ENCODE data around the gene PDP2.
A peak's percentile ranks its signal among the peaks of the same experiment; 100 is the strongest.
"Not testable (repeated sequence)": the region's sequence is repeated elsewhere in the genome, so short reads cannot be mapped to it uniquely, and the experiment has no call there.

Gene PDP2

DNA sequence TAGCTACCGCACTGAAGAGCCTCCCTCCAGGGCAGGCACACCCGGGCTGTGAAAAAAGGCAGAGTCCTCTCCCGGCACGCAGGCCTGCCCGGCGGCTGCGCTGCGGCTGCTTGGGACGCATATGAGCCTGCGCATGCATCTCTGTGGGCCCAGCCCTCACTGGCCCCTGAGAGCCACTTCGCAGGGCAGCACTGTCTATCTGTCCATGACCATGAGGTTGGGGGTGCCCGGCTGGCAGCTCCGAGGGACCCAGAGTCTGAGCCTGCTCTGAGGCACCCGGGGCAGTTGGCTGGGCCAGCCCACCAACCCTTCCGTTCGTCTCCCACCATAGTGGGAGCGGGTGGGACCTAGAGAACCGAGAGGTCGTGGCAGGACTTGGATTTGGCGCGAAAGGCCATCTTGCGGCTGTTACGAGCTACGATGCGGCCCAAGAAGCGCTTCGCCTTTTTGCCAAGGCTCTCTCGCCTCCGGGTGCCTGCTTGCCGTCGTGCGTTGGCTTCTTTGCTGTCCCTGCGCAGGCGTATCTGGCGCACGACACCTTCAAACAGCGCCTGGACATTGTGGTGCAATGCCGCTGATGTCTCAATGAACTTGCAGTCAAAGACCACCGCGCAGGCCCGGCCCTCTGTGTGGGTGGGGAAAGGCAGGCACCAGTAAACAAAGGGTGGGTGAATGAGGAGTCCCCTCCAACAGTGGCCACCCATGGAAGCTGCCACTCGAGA is 41.6 kb downstream of the PDP2 start:
- DNase-seq, result no peak

DNA sequence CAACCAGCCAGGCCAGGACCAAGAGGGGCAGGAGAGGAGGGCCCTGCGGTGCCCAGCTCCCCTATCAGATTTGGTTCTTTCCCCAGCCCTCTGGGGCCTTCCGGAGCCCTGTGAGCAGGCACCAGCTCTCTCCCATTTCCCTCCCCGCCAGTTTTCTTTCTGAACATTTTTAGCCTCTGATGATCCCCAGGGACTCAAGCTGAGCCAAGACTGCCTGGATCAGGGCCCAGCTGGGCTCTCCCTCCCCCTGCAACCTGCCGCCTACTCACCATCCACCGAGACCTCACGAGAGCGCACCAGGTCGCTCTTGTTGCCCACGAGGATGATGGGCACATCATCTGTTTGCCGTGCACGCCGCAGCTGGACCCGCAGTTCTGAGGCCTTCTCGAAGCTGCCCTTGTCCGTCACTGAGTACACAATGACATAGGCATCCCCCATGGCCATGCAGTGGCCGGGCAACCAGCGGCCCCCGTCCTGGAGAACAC is 43.0 kb downstream of the PDP2 start:
- no peak for DNase-seq

DNA sequence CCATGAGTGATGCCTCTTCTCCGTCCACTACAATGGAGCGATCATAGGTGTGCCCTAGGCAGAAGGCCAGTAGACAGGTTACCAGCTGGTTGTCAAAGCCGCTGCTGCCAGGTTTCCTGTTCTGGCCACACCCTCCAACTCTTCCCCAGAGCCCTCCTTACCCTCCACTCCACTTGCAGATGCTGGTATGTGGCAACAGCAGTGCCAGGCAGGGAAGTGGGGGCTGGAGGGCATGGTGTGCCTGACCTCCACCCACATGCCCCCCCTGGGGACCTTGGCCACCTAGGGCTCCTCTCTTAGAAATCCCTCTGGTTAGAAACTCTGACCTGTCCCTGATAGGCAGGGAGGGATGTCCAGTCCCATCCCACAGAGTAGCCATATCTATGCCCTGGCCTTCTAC is 43.6 kb downstream of the PDP2 start:
- DNase-seq, result no peak

DNA sequence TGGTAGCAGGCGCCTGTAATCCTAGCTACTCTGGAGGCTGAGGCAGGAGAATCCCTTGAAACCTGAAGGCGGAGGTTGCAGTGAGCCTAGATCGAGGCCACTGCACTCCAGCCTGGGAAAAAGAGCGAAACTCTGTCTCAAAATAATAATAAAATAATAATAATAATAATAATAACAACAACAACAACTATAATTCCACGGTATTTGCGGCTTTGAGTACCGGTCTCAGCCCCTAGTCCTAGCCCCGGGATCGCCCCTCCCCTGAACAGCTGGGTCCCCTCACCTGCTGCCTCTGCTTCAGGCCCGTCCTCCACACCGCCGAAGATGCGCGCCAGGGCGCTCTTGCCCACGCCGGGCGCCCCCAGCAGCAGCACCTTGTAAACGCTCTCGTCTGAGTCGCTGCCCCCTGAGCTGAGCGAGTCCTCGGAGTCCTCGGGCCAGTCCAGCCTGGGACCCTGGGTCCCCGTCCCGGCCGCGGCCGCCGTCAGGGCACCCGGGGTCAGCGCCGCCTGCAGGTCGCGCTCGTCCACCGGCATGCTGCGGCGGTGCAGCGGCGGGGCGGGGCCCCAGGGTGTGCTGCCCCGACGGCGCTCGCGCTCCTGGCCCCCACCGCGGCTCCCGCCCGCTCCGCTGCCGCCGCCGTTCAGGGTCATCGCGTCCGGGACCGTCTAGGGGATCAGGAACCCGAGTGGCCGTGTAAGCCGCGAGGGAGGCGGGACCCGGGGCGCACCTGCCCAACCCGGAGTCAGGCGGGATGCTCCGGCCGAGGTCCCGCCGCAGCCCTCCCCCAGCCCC is 44.4 kb downstream of the PDP2 start:
- DNase-seq, result no peak

DNA sequence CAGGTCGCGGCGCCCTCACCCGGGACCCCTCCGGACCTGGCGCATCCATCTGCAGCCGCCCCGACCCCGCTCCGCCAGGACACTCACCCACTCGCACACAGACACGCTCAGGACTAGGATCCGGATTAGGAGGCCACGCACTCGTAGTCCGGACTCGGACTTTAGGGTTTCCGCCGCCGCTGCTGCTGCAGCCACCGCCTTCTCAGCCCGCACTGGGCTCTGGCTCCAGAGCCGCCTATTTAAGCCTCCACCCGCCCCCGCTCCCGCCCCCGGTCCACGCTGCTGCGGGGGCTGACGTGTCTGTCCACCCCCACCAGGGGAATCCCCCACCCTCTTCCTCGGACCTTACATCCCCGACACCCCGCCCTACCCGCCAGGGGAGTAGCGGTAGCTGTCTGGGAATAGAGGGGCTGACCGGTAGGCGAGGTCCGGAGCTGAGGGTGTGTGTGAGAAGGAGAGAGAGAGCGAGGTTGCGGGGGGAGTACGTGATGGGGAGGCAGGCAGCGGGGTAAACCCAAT is 45.1 kb downstream of the PDP2 start, which contains the start of gene RRAD:
Gene RRAD (minus strand): TSS at position 214 of the 519 bp plus-strand sequence. CDS start 356 bp downstream, outside the sequence.
- DNase-seq, result no peak

DNA sequence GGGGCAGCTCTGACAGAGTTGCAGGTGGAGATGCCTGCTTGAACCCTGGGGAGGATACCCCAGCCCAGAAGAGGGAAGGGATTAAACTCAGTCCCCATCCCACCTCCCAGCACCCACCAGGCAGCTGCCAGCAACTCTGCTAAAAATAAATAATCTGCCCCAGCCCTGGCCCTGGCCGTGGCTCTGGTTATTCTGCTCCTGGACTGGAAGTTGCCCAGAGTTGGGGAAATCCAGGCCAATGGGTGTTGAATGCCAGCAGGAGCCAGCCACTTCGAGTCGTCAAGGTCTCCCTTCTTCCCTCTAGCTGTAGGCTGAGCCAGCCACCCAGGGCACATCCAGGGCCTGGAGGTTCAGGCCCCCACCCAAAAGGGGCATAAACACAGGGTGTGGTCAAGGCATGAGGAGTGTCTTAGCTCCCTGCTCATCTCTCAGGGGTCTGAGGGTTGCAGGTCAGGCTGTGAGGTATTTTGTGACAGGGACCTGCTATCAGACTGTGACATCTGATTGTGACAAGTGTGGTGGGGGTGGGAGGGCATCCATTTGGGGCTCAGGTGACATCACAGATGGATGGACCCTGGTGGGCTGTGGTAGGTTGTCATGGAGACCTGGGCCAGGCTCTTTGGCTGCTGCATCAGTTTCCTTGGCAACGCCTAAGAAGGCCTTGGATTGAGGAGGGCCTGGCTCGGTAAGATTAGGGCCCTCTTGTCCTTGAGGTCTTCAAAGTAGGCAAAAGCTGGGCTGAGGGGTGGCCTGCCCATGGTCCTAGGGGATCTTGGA is 46.0 kb downstream of the PDP2 start:
- DNase-seq, result no peak

DNA sequence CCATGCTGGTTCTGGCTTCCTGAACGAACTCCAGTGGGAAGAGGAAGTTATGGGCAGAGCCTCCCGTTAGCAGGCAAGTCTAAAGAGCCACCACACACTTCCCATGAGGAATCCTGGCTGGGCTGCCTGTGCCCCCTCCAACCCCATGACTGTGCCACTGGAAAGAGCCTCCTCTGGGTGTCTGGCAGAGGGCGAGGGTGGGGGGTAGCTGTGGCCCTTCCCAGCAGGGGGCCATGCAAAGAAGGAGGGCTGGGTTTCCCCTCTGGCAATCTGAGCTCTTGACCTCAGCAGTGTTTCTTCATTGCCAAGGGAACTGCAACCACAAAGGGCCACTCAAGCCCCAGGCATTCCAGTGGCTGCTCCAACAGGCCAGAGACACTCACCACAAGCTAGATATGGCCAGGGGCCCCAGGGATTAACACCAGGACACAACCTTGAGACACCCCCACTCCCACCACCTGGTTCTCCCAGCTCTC is 46.7 kb downstream of the PDP2 start:
- no peak for DNase-seq

DNA sequence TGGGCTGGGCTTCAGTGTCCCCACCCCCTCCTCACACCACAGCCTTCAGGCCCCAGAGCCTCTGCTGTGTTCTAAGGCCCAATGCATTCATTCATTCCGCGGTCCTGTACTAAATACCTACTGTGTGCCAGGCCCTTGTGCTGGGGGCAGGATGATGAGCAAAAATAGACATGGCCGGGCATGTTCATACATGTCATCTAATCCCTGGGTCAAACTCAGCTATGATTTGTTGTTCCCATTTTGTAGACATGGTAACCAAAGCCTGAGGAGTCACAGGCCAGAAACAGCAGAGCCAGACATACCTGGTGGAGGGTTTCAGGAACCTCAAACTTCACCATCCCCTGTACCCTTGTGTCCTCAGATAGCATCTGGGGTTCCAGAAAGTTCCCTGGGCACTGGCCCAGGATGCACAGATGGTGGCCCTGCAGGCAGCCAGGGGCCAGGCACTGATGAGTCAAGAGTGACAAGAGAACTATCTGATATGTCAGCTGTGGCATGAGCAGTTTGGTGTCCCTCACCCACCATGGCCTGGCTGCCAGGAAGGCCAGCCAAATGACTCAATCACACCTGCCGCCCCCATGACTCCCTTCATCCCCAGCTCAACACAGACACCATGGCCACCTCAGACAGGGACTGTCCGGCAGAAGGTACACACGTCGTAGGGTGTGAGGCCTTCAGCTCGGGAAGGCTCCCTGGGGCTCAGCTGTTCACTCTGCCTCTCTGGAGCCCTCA is 47.8 kb downstream of the PDP2 start:
- no peak for DNase-seq

DNA sequence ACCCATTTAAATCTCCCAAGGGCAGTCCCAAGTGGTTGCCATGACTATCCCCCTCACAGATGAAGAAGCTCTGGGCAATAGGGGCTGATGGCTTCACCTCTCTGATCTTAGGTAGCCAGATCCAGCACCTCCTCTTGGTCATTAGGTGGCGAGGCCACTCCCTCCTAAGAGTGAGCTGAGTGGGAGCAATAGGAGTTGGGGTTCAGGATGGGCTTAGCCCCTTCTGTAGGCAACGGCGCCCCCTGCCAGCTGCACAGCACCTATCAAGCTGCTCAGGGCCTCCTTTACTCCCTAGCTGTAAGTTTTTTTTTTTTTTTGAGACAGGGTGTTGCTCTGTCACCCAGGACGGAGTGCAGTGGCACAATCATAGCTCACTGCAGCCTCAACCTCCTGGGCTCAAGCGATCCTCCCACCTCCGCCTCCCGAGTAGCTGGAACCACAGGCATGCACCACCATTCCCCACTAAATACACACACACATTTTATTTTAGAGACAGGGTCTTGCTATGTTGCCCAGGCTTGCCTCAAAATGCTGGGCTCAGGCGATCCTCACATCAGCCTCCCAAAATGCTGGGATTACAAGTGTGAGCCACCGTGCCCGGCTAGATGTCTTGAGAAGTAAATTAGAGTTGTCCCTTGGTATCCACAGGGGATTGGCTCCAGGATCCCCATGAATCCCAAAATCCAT is 48.5 kb downstream of the PDP2 start:
- DNase-seq, result peak in 1 of 2 experiments; percentile 26

DNA sequence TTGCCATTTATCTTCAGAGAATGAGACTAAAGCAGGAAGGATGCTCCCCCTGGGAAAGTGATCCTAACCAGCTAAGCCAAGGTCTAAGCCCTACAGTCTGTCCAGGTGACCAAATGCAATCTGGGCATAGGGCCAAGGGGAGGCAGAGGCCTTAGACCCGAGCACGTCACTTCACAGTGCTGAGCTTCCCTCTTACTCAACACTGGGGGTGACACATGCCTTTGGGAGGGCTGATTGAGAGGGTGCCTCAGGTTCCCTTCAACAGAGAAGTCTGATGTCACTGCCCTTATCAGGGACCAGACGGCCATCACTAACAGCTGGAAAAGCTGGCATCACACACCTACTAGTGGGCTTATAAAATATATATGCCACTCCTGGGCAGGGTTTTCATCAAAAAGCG is 49.9 kb downstream of the PDP2 start:
- DNase-seq, result no peak

DNA sequence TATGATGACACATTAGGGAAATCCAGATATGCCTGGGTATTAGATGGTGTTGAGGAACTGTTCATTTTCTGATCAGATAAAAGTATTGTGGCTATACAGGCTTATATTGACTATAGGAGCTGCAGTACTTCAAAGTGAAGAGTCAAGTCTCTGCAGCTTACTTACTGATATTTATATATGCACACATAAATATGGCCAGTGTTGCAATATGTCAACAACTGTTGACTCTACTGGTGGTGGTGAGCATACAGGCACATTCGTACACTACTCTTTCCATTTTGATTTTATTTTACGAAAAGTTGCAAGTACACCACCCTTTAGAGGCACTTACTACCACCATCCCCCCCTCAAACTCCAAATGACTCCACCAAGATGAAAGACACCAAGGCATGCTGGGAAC is 51.4 kb downstream of the PDP2 start:
- DNase-seq, result no peak

DNA sequence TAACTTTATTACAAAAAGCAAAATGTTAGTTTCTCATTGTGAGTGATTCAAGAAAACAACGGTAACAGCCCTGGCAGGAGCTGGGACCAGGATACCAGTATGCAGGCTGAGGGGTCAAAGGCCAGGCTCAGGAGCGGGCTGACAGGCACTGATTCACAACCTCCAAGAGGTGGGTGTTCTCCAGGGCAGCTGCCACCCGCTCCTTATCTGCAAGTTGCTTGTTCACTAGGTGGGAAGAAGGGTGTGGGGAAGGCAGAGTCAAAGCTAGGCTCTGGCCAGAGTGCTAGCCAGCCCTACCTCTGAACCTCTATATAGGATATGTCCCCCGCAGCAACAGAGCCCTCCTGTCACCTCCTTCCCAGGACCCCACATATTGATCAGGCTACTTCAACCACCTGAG is 51.8 kb downstream of the PDP2 start:
- DNase-seq, result no peak

DNA sequence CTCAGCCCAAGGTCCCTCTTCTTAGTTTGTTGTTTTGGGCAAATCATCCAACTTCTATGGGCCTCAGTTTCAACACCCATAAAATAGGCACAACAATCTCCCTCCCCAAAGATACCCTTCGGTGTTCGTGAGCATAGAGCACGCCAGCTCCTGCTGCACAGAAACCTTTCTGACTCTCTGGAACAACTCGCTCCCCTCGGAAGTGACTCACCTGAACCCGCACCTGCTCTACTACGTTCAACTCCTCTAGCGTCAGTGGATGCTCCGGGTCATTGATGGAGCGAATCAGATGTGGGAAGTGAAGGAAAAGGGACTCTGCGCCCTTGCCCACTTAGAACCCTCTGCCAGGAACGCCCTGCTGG is 53.4 kb downstream of the PDP2 start:
- peak; percentile 66 for DNase-seq

DNA sequence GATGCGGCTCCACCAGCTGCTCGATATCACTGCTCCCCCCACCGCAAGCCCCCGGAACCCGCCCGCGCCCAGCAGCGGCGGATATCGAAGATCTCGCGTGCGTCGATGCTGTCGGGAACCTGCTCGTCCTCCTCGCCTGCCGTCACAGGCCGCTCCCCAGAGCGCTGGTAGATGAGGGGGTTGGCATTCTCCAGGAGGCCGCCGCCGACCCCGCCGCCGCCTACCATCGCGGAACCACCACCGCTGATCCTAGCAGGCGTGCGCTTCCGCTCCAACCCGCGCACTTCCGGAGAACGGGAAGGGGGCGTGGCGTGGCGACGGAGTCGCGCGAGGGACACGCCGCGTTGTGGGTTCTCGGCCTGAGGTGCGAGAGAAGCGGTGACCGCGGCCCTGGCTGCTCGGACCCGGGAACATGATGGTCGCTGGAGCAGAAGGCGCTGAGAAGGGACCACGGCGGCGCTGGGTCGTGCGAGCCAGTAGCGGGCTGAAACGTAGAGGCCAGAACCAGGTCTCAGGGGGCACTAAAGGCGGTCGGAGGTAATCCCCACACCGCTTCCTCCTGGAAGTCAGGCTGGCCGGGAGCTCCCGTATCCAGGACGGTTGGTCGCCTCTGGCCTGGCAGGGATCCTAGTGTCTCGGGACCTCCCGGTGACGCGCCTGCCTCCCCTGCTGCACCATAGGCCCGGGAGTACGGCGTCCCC is 54.0 kb downstream of the PDP2 start, which contains the start of gene CIAO2B:
Gene CIAO2B (minus strand): TSS at position 265 of the 701 bp plus-strand sequence. CDS start 38 bp downstream, at position 227.
- peak; percentile 84 to 85 for DNase-seq

DNA sequence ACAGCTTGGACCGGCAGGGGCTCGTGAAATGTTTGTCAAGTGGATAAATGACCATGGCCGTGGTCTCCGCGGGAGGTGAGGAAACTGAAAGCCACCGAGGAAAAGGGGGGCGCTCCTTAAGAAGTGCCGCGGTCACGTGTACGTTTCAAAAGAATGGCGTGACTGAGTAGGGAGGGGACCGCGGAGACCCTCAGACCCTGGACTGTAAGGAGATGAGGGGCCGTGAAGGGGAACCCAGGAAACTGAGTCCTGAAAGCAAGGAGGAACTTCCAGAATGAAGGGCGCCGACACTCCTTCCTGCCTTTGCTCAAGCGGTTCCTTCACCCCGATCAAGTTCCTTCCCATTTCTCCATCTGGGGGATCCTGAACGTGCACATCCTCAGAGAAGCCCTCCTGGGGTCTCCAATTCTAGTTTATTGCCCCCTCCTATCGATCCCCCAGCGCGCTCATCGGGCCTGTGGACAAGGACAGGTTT is 54.6 kb downstream of the PDP2 start:
- DNase-seq, result not testable (repeated sequence)

DNA sequence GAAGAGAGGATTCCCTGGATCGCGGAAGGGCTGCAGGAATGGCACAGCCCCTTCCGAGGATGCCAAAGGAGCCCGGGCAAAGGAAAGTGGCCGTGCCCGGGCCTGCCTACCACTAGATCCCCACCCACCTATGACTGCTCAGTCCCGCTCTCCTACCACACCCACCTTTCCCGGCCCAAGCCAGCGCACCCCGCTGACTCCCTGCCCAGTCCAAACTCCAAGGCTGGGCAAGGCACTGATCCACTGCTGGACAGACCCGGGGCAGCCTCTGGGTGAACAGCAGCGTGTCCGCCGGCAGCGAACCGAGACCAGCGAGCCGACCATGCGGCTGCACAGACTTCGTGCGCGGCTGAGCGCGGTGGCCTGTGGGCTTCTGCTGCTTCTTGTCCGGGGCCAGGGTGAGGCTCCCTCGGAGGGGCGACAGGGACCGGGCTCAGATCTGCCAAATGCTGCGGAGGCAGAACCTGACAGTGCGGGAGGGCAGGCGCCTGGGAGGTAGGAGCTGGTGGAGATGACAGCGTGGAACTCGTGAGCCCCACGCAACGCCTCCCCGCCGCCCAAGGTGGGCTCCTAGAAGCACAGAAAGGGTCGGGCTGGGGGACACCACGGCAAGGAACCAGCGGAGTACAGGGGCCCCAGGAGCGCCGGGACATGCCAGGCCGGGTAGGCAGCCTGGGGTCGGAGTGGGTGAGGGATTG is 55.1 kb downstream of the PDP2 start, which contains the start of gene CES2:
Gene CES2 (plus strand): TSS at position 203 of the 698 bp plus-strand sequence. CDS start 120 bp downstream, at position 323.
- no peak for DNase-seq

DNA sequence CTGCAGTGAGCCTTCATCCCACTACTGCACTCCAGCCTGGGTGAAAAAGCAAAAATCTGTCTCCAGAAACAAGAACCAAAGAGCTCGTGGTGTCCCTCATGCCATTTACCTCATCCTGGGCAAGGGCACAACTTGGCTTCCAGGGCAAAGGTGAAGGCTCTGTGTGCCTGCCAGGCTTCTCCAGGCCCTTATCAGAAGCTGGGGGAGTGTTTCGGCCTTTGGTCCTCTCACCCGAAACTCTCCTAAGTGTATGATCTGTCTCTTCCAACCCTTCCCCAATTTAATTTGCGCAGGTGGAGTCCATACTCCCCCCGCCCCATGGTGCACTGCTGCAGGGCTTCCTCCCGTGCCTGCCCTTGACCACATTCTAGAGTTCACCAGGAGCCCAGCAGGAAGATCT is 56.1 kb downstream of the PDP2 start:
- DNase-seq, result no peak

DNA sequence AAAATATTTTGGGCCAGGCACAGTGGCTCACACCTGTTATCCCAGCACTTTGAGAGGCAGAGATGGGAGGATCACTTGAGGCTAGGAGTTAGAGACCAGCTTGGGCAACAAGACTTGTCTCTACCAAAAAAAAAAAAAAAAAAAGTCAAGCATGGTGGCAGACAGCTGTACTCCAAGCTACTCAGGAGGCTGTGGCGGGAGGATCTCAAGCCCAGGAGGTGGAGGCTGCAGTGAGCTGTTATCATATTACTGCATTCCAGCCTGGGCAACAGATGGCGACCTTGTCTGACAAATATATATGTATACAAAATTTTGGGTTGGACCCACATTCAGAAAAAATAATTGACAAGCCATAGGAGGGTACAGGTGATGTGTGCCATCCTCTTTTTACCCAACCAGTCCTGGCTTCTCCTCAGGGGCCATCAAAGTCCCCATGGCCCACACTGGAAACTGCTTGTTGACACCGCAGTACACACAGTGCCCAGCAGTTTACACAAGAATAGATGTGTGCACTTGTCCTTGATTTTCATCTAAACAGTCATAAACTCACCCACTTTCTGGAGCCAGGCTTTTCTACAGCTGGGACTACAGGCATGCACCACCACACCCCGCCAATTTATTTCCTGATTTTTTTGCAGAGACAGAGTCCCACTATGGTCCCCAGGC is 56.7 kb downstream of the PDP2 start:
- no peak for DNase-seq

DNA sequence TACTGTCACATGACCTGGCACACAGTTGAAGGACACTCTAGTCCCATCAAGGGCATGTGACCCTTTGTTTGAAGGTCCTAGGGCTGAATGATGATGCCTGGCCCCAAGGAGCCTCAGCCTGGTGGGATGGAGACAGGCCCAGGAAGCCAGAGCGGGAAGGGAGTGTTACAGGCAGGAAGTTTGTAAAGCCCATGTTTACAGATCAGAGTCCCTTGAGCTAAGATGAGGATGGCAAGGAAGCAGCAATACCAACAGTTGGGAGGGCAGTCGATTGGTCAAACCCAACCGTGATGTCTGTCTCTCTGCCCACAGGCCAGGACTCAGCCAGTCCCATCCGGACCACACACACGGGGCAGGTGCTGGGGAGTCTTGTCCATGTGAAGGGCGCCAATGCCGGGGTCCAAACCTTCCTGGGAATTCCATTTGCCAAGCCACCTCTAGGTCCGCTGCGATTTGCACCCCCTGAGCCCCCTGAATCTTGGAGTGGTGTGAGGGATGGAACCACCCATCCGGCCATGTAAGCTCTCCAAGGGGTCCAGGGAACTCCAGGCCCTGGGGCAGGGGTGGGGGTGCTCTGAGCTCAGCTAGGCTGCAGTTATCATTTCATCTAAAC is 57.5 kb downstream of the PDP2 start:
- DNase-seq, result no peak

Data from activated CD4-positive, alpha-beta T cell treated with anti-CD3 and anti-CD28 coated beads, Interleukin-2, amount 50 U/mL, for 4 hours (primary cell).